OCI-LY3 (cell line): ENCODE measurements around the gene EML2.

ENCODE experiments used
- H2AFZ ChIP-seq: fragments of 200-600, 300-600 bp; shearing (Covaris generic); 2 replicates; pipeline ENCODE4 v1.6.0; 2014; ENCODE audit warnings: antibody characterized with exemption, low read depth, low read length
- H3K27ac ChIP-seq: fragments of 200-600, 300-600 bp; sonication (generic); 2 replicates; pipeline ENCODE4 v1.5.1; 2014; ENCODE audit warnings: mild to moderate bottlenecking, low read length, moderate library complexity, mixed read lengths
- H3K27me3 ChIP-seq: fragments of 200-600, 300-600 bp; sonication (generic); 2 replicates; pipeline ENCODE4 v1.6.1; 2014; ENCODE audit warnings: low read depth, low read length, mixed read lengths
- H3K36me3 ChIP-seq: fragments of 200-600, 300-600 bp; sonication (generic); replicated peaks from 2 replicates; pipeline ENCODE3; 2014; ENCODE audit warnings: low read depth, low read length, mixed read lengths
- H3K4me1 ChIP-seq: fragments of 300-600, 200-600 bp; sonication (generic); 2 replicates; pipeline ENCODE4 v1.6.1; 2014; ENCODE audit warnings: low read length, mixed read lengths
- H3K4me2 ChIP-seq: fragments of 200-600, 300-600 bp; sonication (generic); 2 replicates; pipeline ENCODE4 v1.6.1; 2014; ENCODE audit warnings: low read length, mixed read lengths
- H3K4me3 ChIP-seq: fragments of 300-600, 200-600 bp; sonication (generic); 2 replicates; pipeline ENCODE4 v1.5.1; 2014; ENCODE audit warnings: antibody characterized with exemption, mild to moderate bottlenecking, low read length, moderate library complexity
- H3K79me2 ChIP-seq: fragments of 300-600, 200-600 bp; shearing (Covaris generic); 2 replicates; pipeline ENCODE4 v1.6.1; 2014; ENCODE audit warnings: mild to moderate bottlenecking, low read length, mixed read lengths
- H3K9ac ChIP-seq: fragments of 300-600, 200-600 bp; shearing (Covaris generic); 2 replicates; pipeline ENCODE4 v1.6.0; 2014; ENCODE audit warnings: mild to moderate bottlenecking, low read length, moderate library complexity
- H3K9me3 ChIP-seq: fragments of 200-600, 300-600 bp; shearing (Covaris generic); 2 replicates; pipeline ENCODE4 v1.6.1; 2014; ENCODE audit warnings: low read length, mixed read lengths; ENCODE audit not compliant: insufficient read depth
- H4K20me1 ChIP-seq: fragments of 200-600, 300-600 bp; sonication (generic); 2 replicates; pipeline ENCODE4 v1.6.1; 2016; ENCODE audit warnings: low read length, mixed read lengths; ENCODE audit not compliant: insufficient read depth
- EZH2phosphoT487 ChIP-seq: fragments of 200-600 bp; shearing (Covaris generic); IDR thresholded peaks from 2 replicates; pipeline ENCODE4 v1.6.1; 2018; ENCODE audit warnings: antibody characterized with exemption, mixed run types, low read depth
- TF ChIP-seq, protein P1 (sequence below): fragments of 200-600, 300-600 bp; sonication (generic); IDR thresholded peaks from 2 replicates; pipeline ENCODE4 v1.5.1; 2014; ENCODE audit warnings: antibody characterized with exemption, low read length, low read depth

The EML2 gene

DNA sequence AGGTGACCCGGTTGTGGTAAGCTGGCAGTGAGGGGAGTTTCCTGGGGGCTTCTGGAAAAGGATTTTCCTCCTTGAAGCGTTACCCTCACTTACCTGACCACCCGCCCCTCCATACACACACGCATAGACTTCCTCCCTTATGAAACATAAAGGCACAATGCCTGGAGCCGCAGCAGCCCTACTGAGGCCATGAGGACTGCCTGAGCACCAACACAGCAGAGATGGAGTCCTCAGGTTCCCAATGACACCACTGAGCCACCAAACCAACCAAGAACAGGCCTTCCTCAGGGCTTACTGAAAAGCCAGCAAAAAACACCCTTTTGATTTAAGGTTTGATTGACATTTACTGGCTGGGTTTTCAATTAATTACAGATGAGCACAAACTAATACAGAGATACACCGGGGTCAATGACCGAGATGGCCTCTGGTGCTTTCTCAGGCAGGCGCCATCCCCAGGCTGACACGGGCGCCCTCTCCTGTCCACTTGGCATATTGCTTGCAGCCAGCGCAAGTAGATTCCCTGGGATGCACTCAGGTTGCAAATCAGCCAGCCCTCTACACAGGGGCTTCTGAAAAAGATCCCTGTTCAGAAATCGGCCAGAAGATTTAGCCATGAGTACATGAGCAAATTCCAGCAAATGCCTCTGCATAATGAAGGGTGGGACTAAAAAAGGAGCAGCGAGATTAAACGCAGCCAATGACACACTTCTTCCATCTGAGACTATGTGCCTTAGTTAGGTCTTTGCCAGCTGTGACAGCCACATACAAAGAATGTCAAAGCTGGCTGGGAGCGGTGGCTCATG, 69.4 kb downstream of the EML2 start:
- Histone ChIP-seq H3K9me3 (no peaks in the 10 kb centered on the region), H3K27me3 (no peaks in the 10 kb centered on the region), H3K36me3 (peaks cover 2% of the 10 kb centered on the region), H3K4me3 (no peak overlapping the region), H4K20me1 (peaks cover 4% of the 10 kb centered on the region; the same call in 1 of the 2 replicates), H3K9ac (no peak overlapping the region), H2AFZ (no peak overlapping the region), H3K4me1 (no peaks in the 10 kb centered on the region), H3K27ac (no peak overlapping the region), H3K79me2 (no peaks in the 10 kb centered on the region; the same call in 1 of the 2 replicates), H3K4me2 (no peak overlapping the region)
- TF ChIP-seq, protein P1, sequence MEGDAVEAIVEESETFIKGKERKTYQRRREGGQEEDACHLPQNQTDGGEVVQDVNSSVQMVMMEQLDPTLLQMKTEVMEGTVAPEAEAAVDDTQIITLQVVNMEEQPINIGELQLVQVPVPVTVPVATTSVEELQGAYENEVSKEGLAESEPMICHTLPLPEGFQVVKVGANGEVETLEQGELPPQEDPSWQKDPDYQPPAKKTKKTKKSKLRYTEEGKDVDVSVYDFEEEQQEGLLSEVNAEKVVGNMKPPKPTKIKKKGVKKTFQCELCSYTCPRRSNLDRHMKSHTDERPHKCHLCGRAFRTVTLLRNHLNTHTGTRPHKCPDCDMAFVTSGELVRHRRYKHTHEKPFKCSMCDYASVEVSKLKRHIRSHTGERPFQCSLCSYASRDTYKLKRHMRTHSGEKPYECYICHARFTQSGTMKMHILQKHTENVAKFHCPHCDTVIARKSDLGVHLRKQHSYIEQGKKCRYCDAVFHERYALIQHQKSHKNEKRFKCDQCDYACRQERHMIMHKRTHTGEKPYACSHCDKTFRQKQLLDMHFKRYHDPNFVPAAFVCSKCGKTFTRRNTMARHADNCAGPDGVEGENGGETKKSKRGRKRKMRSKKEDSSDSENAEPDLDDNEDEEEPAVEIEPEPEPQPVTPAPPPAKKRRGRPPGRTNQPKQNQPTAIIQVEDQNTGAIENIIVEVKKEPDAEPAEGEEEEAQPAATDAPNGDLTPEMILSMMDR, result peak; percentile 77
- no peak for TF ChIP-seq EZH2phosphoT487

DNA sequence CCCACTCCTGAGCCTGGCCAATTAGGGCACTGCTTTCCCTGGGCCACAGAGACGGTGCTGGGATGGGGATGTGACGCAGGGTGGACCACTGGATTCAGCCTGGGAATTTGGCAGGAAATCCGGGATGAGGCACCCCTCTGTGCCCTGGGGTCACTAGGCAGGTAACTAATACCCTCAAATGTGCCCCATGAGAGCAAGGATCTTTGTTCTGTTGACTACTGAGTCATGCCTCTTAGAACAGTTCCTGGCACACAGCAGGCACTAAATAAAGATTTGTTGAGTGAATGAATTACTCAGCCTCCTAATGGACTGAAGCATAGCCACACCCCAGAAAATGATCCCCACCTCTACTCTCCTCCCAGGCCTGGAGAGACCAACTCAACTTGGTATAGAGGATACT, 70.5 kb downstream of the EML2 start:
- H3K9me3 ChIP-seq, result no peaks in the 10 kb centered on the region
- H4K20me1 ChIP-seq, result peaks cover 4% of the 10 kb centered on the region; the same call in 1 of the 2 replicates
- peaks cover 5% of the 10 kb centered on the region; the same call in 1 of the 2 replicates for H3K4me1 ChIP-seq
- TF ChIP-seq, protein P1, result no peak
- TF ChIP-seq EZH2phosphoT487, result no peak
- H3K9ac ChIP-seq, result no peak overlapping the region
- no peaks in the 10 kb centered on the region for H3K27me3 ChIP-seq
- H3K27ac ChIP-seq, result no peak overlapping the region
- H3K4me3 ChIP-seq, result no peak overlapping the region
- no peaks in the 10 kb centered on the region; the same call in 1 of the 2 replicates for H3K79me2 ChIP-seq
- no peak overlapping the region for H2AFZ ChIP-seq
- H3K4me2 ChIP-seq, result no peak overlapping the region
- no peaks in the 10 kb centered on the region for H3K36me3 ChIP-seq

DNA sequence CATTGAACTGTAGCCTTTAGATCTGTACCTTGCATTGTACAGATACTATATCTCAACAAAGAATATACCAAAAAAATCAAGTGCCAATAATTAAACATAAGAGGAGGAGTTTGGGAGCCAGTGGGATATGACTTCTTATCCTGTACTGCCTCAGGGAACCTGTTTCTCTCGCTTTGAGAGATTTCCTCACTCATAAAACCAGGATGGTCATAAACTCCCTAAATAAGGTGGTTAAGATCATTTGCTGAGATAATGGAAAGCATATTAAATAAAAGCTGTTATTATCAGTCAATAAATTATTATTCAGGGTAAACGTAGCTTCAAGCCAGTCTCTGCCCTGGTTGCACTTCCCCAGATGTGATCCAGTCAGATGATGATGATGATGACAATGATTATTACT, 71.6 kb downstream of the EML2 start:
- H3K4me3 ChIP-seq, result no peak overlapping the region
- no peaks in the 10 kb centered on the region for H3K36me3 ChIP-seq
- TF ChIP-seq, protein P1, result no peak
- TF ChIP-seq EZH2phosphoT487, result no peak
- H2AFZ ChIP-seq, result no peak overlapping the region
- H3K27ac ChIP-seq, result no peak overlapping the region
- H3K9ac ChIP-seq, result no peak overlapping the region
- no peaks in the 10 kb centered on the region; the same call in 1 of the 2 replicates for H3K79me2 ChIP-seq
- no peaks in the 10 kb centered on the region for H3K27me3 ChIP-seq
- peaks cover 5% of the 10 kb centered on the region; the same call in 1 of the 2 replicates for H3K4me1 ChIP-seq
- H3K9me3 ChIP-seq, result no peaks in the 10 kb centered on the region
- peaks cover 4% of the 10 kb centered on the region; the same call in 1 of the 2 replicates for H4K20me1 ChIP-seq
- no peak overlapping the region for H3K4me2 ChIP-seq

DNA sequence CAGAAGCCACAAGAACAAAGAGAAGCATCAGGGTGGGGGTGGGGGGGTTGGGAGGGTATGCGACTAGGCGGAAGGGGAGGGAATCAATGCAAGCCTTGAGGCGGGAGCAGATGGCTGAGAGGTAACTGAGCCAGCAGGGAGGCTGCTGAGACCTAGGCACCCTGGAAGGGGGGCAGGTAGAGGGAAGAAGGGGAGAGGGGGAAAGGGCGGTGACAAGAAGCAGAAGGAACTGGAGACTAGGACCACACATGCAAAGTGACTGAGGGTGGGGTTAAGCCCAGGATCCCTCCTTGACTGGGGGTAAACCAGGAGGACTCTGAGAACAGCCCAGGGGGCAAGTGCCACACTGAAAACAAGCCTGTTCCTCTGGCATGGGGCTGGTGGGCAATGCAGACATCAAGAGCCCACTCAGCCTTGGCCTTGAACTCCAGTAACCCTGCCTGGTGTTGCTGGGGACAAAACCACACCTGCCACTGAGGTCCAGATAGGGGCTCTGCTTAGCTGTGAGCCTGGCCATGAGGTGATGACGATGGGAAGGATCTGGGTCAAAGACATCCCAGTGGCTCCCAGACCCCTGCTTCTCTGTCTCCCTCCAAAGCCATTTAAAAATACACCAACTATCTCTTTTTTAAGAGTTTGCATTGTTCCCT, 74.9 kb downstream of the EML2 start:
- H3K4me1 ChIP-seq, result peaks cover 5% of the 10 kb centered on the region; the same call in 1 of the 2 replicates
- no peak overlapping the region for H3K4me2 ChIP-seq
- TF ChIP-seq, protein P1, result no peak
- no peak for TF ChIP-seq EZH2phosphoT487
- no peaks in the 10 kb centered on the region; the same call in 1 of the 2 replicates for H3K79me2 ChIP-seq
- peaks cover 4% of the 10 kb centered on the region; the same call in 1 of the 2 replicates for H4K20me1 ChIP-seq
- H2AFZ ChIP-seq, result no peak overlapping the region
- no peaks in the 10 kb centered on the region for H3K27me3 ChIP-seq
- no peaks in the 10 kb centered on the region for H3K9me3 ChIP-seq
- H3K9ac ChIP-seq, result no peak overlapping the region
- no peak overlapping the region for H3K4me3 ChIP-seq
- H3K27ac ChIP-seq, result no peak overlapping the region
- no peaks in the 10 kb centered on the region for H3K36me3 ChIP-seq
